Measurements from ENCODE around the gene STAT1.

DNA sequence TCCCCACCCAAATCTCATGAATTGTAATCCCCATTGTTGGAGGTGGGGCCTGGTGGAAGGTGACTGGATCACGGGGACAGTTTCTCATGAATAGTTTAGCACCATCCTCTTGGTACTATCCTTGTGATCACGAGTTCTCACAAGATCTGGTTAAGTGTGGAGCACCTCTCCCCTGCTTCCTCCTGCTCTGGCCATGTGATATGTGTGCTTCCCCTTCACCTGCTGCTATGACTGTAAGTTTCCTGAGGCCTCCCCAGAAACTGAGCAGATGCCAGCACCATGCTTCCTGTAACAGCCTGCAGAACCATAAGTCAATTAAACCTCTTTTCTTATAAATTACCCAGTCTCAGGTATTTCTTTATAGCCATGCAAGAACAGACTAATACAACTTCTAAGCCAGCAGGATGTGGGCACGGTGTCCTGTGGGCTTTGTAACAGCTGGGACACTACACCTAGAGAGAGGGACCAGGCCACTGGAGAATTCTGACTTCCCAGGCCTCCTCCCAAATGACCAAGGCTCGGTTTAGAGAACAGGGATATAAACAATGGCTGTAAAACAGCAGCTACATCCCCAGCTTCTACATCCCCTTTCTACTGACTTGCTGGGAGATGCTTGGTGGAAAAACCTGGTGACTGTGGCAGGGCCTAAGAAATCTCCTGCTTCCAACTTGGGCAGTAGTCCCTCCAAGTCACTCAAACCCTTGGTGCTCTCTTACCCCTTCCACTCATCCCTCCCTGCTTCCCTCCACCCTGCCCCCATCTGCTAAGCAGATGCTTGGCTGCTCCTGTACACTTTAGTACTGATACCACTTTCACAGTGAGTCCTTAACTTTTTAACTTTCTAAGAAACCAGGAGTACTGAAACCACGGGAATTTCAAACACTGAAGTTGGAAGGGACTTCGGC, 10.3 kb downstream of the STAT1 start:
- TF ChIP-seq, protein P1, sequence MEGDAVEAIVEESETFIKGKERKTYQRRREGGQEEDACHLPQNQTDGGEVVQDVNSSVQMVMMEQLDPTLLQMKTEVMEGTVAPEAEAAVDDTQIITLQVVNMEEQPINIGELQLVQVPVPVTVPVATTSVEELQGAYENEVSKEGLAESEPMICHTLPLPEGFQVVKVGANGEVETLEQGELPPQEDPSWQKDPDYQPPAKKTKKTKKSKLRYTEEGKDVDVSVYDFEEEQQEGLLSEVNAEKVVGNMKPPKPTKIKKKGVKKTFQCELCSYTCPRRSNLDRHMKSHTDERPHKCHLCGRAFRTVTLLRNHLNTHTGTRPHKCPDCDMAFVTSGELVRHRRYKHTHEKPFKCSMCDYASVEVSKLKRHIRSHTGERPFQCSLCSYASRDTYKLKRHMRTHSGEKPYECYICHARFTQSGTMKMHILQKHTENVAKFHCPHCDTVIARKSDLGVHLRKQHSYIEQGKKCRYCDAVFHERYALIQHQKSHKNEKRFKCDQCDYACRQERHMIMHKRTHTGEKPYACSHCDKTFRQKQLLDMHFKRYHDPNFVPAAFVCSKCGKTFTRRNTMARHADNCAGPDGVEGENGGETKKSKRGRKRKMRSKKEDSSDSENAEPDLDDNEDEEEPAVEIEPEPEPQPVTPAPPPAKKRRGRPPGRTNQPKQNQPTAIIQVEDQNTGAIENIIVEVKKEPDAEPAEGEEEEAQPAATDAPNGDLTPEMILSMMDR (IDR thresholded peaks at IDR 0.05; ENCODE audit: low read length) = no peak
- TF ChIP-seq EZH2 (IDR thresholded peaks at IDR 0.05; ENCODE audit: borderline replicate concordance, low read length) = no peak

Data from OCI-LY1 (cell line).